ENCODE measurements around the gene PARP12. TPM values are rescaled to one million over a fixed set of nuclear protein-coding genes. Genes with fewer than 3 reads are reported as not detected.

PARP12 gene
- total and polyA plus RNA-seq, 2 of the 8 experiments (the other 6 are each of a cell fraction or from before 2014, with no cell fraction given), result 9.0 to 21.5 TPM

- CTCF ChIA-PET (ENCODE audit: partially characterized antibody), result no interaction called here
- TF ChIP-seq CTCF (IDR thresholded peaks at IDR 0.05; ENCODE audit: control extremely low read depth in 1 of 3, insufficient read depth in 1 of 3, low read depth in 1 of 3, low read length in 3 of 3) (no peak), TAF7 (optimal IDR thresholded peaks at IDR 0.05; ENCODE audit: borderline replicate concordance, low read depth, low read length) (no peak), CHD2 (IDR thresholded peaks at IDR 0.05; ENCODE audit: low read length) (no peak), CBX5 (IDR thresholded peaks at IDR 0.05; ENCODE audit: low read depth, low read length) (no peak), KDM4A (IDR thresholded peaks at IDR 0.05; ENCODE audit: low read depth, low read length, severe bottlenecking) (no peak), E2F6 (IDR thresholded peaks at IDR 0.05) (no peak), JUN (IDR thresholded peaks at IDR 0.05; ENCODE audit: low read depth, low read length) (no peak), RAD21 (IDR thresholded peaks at IDR 0.05 in 1 of 2, conservative IDR thresholded peaks at IDR 0.05 in 1 of 2; ENCODE audit: low read depth in 2 of 2, low read length in 2 of 2) (no peak), NRF1 (IDR thresholded peaks at IDR 0.05; ENCODE audit: low read depth, low read length) (no peak), SP2 (IDR thresholded peaks at IDR 0.05; ENCODE audit: low read length) (no peak), SAP30 (IDR thresholded peaks at IDR 0.05; ENCODE audit: insufficient read depth, insufficient replicate concordance, low read length) (no peak)
Observed at GRCh38 chr7:140048989-140049338, 13.8 kb downstream of the PARP12 start.

More at GRCh38 chr7:140048989-140049338, 13.8 kb downstream of the PARP12 start:
- H3K4me1 ChIP-seq (replicated peaks in 1 of 4; ENCODE audit: control insufficient read depth in 3 of 4, insufficient read depth in 4 of 4, low read length in 3 of 4), result no peaks in the 10 kb centered on the region
- H4K91ac ChIP-seq (replicated peaks; ENCODE audit: insufficient read length, low read length), result no peak overlapping the region
- FAIRE-seq, result no peak
- POLR2A ChIA-PET (ENCODE audit: partially characterized antibody), result no interaction called here
- H3K56ac ChIP-seq (replicated peaks; ENCODE audit: insufficient read length, low read depth, low read length), result no peak overlapping the region
- WGBS, 2 experiments (ENCODE audit: extremely low coverage in 1 of 2, insufficient coverage in 1 of 2, insufficient read length in 1 of 2, insufficient replicate concordance in 2 of 2, low coverage in 1 of 2, low lambda C conversion rate in 2 of 2, missing lambda C conversion rate in 1 of 2), result 67% methylated on average over 1 of the region's 1 CpG; no CpG with 5 or more reads in 1 of the 2 experiments
- H3K9me3 ChIP-seq (ENCODE audit: insufficient read depth in 2 of 2, low read depth in 1 of 2, low read length in 1 of 2), result no peaks in the 10 kb centered on the region
- H3K27me3 ChIP-seq (replicated peaks in 1 of 4; ENCODE audit: control insufficient read depth in 3 of 4, extremely low read depth in 1 of 4, insufficient read depth in 3 of 4, low read length in 3 of 4), result no peaks in the 10 kb centered on the region
- H3K36me3 ChIP-seq (ENCODE audit: control insufficient read depth in 2 of 4, insufficient read depth in 4 of 4, low read length in 3 of 4), result no peaks in the 10 kb centered on the region
- H2BK120ac ChIP-seq (replicated peaks; ENCODE audit: low read depth, low read length), result no peak overlapping the region
- H3K18ac ChIP-seq (ENCODE audit: extremely low read depth, low read length), result no peak overlapping the region
- H2AK5ac ChIP-seq (ENCODE audit: low read depth, low read length), result no peak overlapping the region
- no peak overlapping the region for H4K8ac ChIP-seq (ENCODE audit: extremely low read depth, insufficient read depth, low read length)
- no peak overlapping the region for H3K9ac ChIP-seq (replicated peaks in 1 of 4; ENCODE audit: extremely low read depth in 1 of 4, low read depth in 3 of 4, low read length in 3 of 4)
- no peak overlapping the region for H3K23ac ChIP-seq (ENCODE audit: insufficient read length)
- H2BK20ac ChIP-seq (ENCODE audit: low read length), result no peak overlapping the region
- H3K27ac ChIP-seq (ENCODE audit: low read depth, low read length), result no peak overlapping the region
- H2BK5ac ChIP-seq (ENCODE audit: low read depth, low read length), result no peak overlapping the region
- H3K79me1 ChIP-seq (ENCODE audit: low read depth, low read length), result no peaks in the 10 kb centered on the region
- H2AFZ ChIP-seq (ENCODE audit: low read length), result no peak overlapping the region
- H3K14ac ChIP-seq (ENCODE audit: insufficient read length), result no peak overlapping the region
- no peak overlapping the region for H3K4ac ChIP-seq (replicated peaks; ENCODE audit: insufficient read length, low read depth, low read length)
- H3K79me2 ChIP-seq (ENCODE audit: control insufficient read depth in 1 of 2, insufficient read depth in 2 of 2, low read length in 2 of 2), result no peaks in the 10 kb centered on the region
- H3K4me2 ChIP-seq (ENCODE audit: insufficient read depth in 1 of 2, low read depth in 2 of 2, low read length in 2 of 2), result no peak overlapping the region
- H3K23me2 ChIP-seq (ENCODE audit: low read depth, low read length), result 0 out of 2 replicates have a peak, but pooled peaks cover 1% of the 10 kb centered on the region
- no peak overlapping the region for H2BK15ac ChIP-seq (ENCODE audit: low read length)
- no peak overlapping the region for H4K5ac ChIP-seq (ENCODE audit: insufficient read length, low read depth, low read length)
- H2BK12ac ChIP-seq (ENCODE audit: low read depth, low read length), result no peak overlapping the region
- H3K4me3 ChIP-seq (ENCODE audit: extremely low read depth in 1 of 4, insufficient read depth in 2 of 4, low read depth in 3 of 4, low read length in 4 of 4), result no peak overlapping the region
- peaks cover 0 to 1% of the 10 kb centered on the region in 2 experiments for H4K20me1 ChIP-seq (replicated peaks in 1 of 2; ENCODE audit: control insufficient read depth in 1 of 2, insufficient read depth in 2 of 2, low read length in 2 of 2)
- peak in 1 of 2 experiments; percentile 19 for DNase-seq (ENCODE audit: low read depth in 1 of 2, low spot score in 2 of 2)

All from H1 (cell line).